HG02870 (cell line): ENCODE results near the gene MTNR1B.

ENCODE experiments used
- ATAC-seq: cut with Tn5 transposase; IDR thresholded peaks from one replicate; pipeline ENCODE4 v1.9.1; 2021; ENCODE audit warnings: mild to moderate bottlenecking, moderate library complexity; ENCODE audit not compliant: unreplicated experiment

Gene MTNR1B

DNA sequence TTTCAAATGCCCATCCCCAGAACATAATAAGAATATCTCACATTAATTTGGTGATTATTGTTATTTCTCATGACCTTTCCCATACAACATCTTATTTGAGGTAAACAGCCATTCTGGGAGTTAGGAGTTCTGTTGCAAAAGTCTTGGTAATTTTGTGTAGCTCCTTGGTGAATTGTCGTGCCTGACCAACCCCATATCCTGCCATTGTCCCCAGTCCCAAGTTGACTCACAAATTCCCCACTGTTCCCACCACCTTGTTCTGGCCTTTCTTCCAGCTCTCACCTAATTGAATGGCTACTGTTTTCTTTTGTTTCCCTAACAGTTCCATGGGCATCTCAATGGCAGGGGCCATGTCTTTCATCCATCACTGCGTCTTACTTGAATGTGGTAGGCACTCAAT lies 8.0 kb downstream of the MTNR1B start:
- ATAC-seq, result no peak

- no peak for ATAC-seq
These were observed 9.0 kb downstream of the MTNR1B start for GRCh38 chr11:92978271-92979111.

GRCh38 chr11:92979176-92979575 lies 9.7 kb downstream of the MTNR1B start:
- no peak for ATAC-seq

- ATAC-seq, result no peak
These were observed 10.9 kb downstream of the MTNR1B start for GRCh38 chr11:92980312-92980711.

DNA sequence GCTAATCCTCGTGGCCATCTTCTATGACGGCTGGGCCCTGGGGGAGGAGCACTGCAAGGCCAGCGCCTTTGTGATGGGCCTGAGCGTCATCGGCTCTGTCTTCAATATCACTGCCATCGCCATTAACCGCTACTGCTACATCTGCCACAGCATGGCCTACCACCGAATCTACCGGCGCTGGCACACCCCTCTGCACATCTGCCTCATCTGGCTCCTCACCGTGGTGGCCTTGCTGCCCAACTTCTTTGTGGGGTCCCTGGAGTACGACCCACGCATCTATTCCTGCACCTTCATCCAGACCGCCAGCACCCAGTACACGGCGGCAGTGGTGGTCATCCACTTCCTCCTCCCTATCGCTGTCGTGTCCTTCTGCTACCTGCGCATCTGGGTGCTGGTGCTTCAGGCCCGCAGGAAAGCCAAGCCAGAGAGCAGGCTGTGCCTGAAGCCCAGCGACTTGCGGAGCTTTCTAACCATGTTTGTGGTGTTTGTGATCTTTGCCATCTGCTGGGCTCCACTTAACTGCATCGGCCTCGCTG lies 12.1 kb downstream of the MTNR1B start:
- ATAC-seq, result no peak

GRCh38 chr11:92986585-92986984 lies 17.1 kb downstream of the MTNR1B start:
- ATAC-seq, result no peak

DNA sequence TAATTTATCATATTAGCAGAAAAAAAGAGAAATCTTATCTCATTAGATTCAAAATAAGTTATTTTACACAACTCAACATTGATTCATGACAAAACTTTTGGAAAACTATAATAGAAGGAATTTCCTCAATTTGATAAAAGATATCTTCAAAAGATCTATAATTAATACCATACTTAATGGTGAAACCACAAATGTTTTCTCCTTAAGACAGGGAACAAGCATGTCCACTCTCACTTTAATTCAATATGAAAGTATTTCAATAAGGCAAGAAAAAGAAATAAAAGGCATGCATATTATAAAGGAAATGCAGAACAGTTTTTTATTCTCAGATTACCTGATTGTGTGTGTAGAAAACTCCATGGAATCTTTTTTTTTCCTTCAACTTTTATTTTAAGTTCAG lies 23.6 kb downstream of the MTNR1B start:
- ATAC-seq, result no peak

DNA sequence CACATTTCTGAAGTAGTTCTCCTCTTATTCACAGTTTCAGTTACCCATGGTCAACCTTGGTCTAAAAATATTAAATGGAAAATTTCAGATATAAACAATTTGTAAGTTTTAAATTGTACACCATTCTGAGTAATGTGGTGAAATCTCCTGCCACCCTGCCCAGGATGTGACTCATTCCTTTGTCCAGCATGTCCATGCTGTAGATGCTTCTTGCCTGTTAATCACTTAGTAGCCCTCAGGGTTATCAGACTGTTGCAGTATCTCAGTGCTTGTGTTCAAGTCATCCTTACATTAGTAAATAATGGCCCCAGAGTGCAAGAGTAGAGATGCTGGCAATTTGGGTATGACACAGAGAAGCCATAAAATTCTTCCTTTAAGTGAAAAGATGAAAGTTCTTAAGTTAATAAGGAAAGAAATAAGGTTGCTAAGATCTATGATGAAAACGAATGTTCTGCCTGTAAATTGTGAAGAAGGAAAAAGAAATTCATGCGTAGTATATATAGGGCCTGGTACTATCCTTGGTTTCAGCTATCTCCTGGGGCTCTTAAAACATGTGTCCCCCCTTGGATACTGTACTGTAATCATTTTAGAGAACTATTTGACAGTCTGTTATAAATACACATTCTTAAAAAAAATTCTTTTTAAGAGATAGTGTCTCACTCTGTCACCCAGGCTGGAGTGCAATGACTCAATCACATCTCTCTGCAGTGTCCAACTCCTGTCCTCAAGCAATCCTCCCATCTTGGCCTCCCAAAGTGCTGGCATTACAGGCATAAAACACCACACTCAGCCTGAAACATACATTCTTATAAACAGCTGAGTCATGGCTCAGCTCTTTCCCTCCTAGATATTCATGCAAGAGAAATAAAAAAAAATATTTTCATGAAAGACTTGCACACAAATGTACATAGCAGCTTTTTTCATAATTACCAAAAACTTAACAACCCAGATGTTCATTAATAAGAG lies 31.3 kb downstream of the MTNR1B start:
- no peak for ATAC-seq

DNA sequence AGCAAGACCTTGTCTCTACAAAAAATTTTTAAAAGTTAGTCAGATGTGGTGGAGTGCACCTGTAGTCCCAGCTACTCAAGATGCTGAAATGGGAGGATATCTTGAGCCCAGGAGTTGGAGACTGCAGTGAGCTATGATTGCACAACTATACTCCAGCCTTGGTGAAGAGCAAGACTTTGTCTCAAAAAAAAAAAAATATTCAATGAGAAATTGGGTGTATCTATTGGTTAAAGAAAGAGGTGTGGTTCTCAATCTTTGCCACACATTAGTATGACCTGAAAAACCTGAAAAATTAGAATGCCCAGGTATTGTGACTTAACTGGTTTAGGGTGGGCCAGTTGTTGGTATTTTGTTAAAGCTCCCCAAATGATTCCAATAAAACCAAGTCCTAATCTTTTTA lies 32.4 kb downstream of the MTNR1B start:
- no peak for ATAC-seq

DNA sequence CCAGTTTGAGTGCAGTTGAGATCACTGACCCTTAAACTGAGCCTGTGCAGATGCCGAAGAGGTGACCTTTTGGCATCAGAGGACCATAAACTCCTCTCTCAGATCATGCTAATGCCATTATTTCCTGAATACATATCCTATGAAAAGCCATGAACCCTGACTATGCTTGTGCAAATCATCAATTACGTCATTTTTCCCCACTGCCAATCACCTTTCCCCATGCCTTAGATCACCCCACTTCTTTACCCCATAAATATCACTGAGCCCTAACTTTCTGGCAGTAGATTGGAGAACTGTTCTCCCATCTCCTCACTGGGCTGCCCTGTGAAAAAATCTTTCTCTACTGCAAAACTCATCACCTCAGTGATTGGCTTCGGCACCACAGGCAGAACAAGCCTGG lies 32.9 kb downstream of the MTNR1B start:
- ATAC-seq, result no peak

GRCh38 chr11:93005239-93005638 lies 35.8 kb downstream of the MTNR1B start:
- no peak for ATAC-seq

DNA sequence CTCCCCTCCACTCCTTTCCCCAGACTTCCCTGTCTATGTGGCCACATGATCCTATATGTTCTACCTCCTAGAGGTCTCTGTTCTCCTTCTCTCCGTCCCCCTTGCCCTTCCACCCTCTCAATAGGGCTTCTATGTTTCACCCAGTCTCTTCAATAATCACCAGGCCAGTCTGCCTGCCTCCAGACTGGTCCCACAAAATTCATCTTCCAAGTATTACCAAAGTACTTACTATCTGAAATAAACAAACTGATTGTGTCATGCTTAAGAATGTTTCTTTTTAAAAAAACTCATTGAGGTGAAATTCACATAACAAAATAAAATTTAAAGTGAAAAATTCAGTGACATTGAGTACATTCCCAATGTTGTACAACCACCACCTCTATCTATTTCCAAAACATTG lies 44.2 kb downstream of the MTNR1B start:
- no peak for ATAC-seq

DNA sequence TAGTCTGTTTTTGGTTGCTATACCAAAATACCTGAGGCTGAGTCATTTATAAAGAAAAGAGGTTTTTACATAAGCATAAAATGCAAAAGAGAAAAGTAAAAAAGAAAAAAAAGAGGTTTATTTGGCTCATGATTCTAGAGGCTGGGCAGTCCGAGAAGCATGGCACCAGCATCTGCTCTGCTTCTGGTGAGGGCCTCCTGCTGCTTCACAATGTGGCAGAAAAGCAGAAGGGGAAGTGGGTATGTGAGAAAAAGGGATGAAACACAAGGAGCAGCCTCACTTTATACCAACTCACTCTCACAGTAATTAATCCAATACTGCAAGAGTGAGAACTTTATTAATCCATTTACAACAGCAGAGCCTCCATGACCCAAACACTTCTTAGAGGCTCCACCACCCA lies 47.1 kb downstream of the MTNR1B start:
- no peak for ATAC-seq

DNA sequence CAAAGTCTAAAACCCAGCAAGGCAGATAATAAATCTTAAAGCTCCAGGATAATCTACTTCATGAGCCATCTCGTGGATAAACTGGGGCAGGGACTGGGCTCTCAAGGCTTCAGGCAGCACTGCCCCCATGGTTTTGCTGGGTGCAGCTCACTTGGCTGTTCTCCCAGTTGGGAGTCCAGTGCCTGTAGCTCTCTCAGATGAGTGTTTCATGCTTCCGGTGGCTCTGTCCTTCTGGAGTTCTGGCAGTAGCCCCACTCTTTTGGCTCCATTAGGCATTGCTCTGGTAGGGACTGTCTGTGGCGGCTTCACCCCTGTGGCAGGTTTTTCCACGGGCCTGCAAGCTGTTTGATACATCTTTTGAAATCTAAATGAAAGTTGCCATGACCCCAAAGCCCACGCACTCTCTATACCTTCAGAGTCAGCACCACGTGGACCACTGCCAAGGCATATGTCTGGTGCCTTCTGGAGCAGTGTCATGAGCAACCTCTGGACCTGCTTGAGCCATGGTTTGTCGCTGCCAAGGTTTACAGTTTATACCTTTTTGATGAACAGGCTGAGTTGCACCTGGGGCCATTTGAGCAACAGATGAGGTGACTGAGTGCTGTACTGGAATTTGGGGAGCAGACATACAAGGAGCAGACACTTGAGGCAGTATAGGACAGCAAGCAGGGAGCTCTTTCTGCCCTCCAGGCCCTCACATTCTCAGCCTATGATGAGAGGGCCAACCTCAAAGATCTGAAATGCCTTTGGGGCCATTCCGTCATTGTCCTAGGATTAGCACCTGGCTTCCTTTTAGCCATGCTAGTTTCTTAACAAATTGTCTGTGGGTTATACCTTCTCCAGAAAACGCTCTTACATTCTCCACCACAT lies 48.6 kb downstream of the MTNR1B start:
- ATAC-seq, result no peak

GRCh38 chr11:93020248-93021046 lies 51.0 kb downstream of the MTNR1B start:
- ATAC-seq, result no peak

DNA sequence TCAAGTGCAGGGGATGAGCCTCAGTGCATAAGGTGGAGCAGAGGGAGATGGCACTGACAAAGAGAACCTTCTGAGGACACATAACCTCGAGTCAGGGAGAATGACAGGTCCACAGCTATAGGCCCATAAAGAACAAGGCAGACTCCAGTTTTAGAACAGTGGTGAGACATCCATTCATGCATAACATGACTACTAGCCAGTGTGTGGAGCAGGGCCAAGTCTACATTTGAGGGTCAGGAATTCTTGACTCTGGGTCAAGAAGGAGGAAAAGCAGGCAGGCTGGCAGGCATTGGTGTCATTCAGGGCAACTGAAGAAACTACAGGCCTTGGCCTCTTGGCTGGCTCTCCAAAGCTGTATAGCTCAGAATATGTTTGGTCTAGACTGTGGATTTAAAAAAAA lies 54.9 kb downstream of the MTNR1B start:
- no peak for ATAC-seq

GRCh38 chr11:93025558-93026255 lies 56.3 kb downstream of the MTNR1B start:
- no peak for ATAC-seq

DNA sequence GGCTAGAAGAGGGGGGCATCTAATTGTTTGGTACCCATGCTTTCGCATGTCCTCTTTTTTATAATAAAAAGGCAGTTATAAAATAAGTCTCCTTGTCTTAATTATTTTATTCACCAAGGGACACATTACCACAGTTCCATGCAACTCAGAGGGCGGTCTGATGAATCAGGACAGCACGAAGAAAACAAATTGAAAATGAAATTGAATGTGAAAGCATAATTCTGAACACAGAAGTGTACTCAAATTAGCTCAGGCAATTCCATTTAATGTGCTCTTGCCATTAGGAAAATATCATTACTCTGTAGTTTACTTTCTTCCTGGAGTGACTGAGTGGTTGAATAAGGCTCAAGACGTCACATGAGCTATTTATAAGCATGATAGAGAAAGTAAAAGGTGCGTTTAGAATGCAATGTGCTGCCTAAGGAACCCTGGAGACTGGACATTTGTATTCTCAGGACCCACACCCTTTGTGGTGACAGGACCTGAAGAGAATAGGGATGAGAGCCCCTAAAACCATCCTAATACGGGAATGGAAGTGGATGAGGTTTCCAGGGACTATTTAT lies 59.6 kb downstream of the MTNR1B start:
- ATAC-seq, result no peak

DNA sequence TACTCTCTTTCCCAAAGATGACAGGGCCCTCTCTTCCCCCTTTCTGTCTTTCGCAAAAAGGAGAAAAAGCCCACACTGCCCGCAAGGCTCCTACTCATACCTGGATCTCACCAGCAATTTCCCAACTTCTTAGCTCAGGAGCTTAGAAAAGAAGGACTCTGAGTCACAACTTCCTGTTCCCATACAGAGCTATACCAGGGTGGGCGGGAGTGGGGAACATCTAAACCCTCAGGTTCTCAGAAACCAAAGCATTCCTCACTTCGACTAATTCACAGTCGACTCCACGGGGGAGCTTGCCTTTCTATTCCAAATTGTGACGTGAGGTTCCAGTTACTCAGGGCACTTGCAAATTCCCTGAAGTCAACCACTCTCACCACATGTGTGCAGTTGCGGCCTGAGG lies 61.9 kb downstream of the MTNR1B start:
- no peak for ATAC-seq
